Stimulated activated CD8-positive, alpha-beta memory T cell treated with anti-CD3 and anti-CD28 coated beads, Interleukin-7, amount 100 ng/mL, for 48 hours (primary cell): Measurements from ENCODE around the gene CLASP2.

Experiments used
- DNase-seq, 2 donors: peaks; one replicate each; pipeline ENCODE4 v3.0.0-alpha.2; 2020; ENCODE audit warnings: low read depth in 1 of 2; ENCODE audit errors: extremely low read depth in 1 of 2

The CLASP2 gene

GRCh38 chr3:33547101-33547500 is 171.0 kb downstream of the CLASP2 start:
- DNase-seq, result no peak

- no peak for DNase-seq
These were observed 173.9 kb downstream of the CLASP2 start for GRCh38 chr3:33544126-33544525.

GRCh38 chr3:33543601-33544000 is 174.5 kb downstream of the CLASP2 start:
- no peak for DNase-seq

GRCh38 chr3:33541918-33542317 is 176.1 kb downstream of the CLASP2 start:
- DNase-seq, result no peak

- no peak for DNase-seq
These were observed 179.2 kb downstream of the CLASP2 start for GRCh38 chr3:33538678-33539339.

GRCh38 chr3:33537133-33537532 is 180.9 kb downstream of the CLASP2 start:
- DNase-seq, result no peak

GRCh38 chr3:33526787-33527186 is 191.3 kb downstream of the CLASP2 start:
- DNase-seq, result no peak

GRCh38 chr3:33525232-33525631 is 192.8 kb downstream of the CLASP2 start:
- no peak for DNase-seq

GRCh38 chr3:33523093-33523667 is 194.9 kb downstream of the CLASP2 start:
- no peak for DNase-seq

GRCh38 chr3:33521736-33522135 is 196.3 kb downstream of the CLASP2 start:
- no peak for DNase-seq

GRCh38 chr3:33513262-33513863 is 204.7 kb downstream of the CLASP2 start:
- no peak for DNase-seq

GRCh38 chr3:33505027-33505426 is 213.0 kb downstream of the CLASP2 start:
- no peak for DNase-seq

- no peak for DNase-seq
These were observed 221.6 kb downstream of the CLASP2 start for GRCh38 chr3:33496449-33496848.

GRCh38 chr3:33491721-33492120 is 226.3 kb downstream of the CLASP2 start:
- no peak for DNase-seq

GRCh38 chr3:33490641-33491241 is 227.3 kb downstream of the CLASP2 start:
- DNase-seq, result no peak

GRCh38 chr3:33488683-33489082 is 229.4 kb downstream of the CLASP2 start:
- DNase-seq, result no peak

- no peak for DNase-seq
These were observed 229.8 kb downstream of the CLASP2 start for GRCh38 chr3:33488246-33488645.

- DNase-seq, result no peak
These were observed 235.9 kb downstream of the CLASP2 start for GRCh38 chr3:33482111-33482521.

- DNase-seq, result no peak
These were observed 243.2 kb downstream of the CLASP2 start for GRCh38 chr3:33474896-33475295.

- no peak for DNase-seq
These were observed 244.2 kb downstream of the CLASP2 start for GRCh38 chr3:33473813-33474212.

GRCh38 chr3:33467786-33468185 is 250.3 kb downstream of the CLASP2 start:
- no peak for DNase-seq

- no peak for DNase-seq
These were observed 257.0 kb downstream of the CLASP2 start for GRCh38 chr3:33461097-33461496.
